HUES48 (cell line): ENCODE results near the gene FAM24A.
"Not testable (repeated sequence)": the region's sequence is repeated elsewhere in the genome, so short reads cannot be mapped to it uniquely, and the experiment has no call there.

Experiments
- H3K27ac ChIP-seq: one replicate; pipeline ENCODE4 v1.7.0; 2013; ENCODE audit warnings: low read depth, low read length, inconsistent platforms
- H3K27me3 ChIP-seq: 2 replicates; pipeline ENCODE4 v1.6.1; 2013; ENCODE audit warnings: mild to moderate bottlenecking, low read length; ENCODE audit not compliant: control insufficient read depth, insufficient read depth
- H3K36me3 ChIP-seq: 2 replicates; pipeline ENCODE4 v1.6.1; 2013; ENCODE audit warnings: low read length; ENCODE audit not compliant: control insufficient read depth, insufficient read depth
- H3K4me1 ChIP-seq: 2 replicates; pipeline ENCODE4 v1.6.1; 2013; ENCODE audit warnings: mild to moderate bottlenecking, low read length; ENCODE audit not compliant: control insufficient read depth, insufficient read depth
- H3K4me3 ChIP-seq: 2 replicates; pipeline ENCODE4 v1.5.1; 2013; ENCODE audit warnings: mild to moderate bottlenecking, low read depth, low read length
- H3K9ac ChIP-seq: 2 replicates; pipeline ENCODE4 v1.6.1; 2013; ENCODE audit warnings: mild to moderate bottlenecking, low read depth, low read length, moderate library complexity
- H3K9me3 ChIP-seq: 2 replicates; pipeline ENCODE4 v1.6.1; 2013; ENCODE audit warnings: low read length; ENCODE audit not compliant: control insufficient read depth, insufficient read depth

FAM24A gene, protein sequence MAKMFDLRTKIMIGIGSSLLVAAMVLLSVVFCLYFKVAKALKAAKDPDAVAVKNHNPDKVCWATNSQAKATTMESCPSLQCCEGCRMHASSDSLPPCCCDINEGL

DNA sequence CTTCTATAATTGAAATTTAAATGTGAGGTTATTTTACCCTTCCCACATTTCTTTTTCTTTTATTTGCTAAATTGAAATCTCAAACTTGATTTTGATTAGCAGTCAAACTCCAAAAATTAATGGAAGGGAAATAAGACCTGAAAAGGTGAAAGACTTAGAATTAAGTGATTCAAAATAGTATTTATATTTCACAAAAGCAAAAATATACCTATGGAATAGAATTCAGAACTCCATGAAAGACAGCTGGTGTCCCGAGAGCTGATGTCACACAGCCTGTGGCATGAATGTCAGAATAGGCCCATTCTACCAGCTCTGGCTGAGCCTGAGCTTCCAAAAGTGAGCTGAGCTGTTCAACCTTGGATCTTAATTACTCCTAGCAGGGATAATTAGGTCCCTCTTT, at the start of gene FAM24A:
Gene FAM24A (plus strand): TSS at position 301 of the 400 bp plus-strand sequence. CDS start 1,025 bp downstream, outside the sequence.
- H3K4me1 ChIP-seq, result no peaks in the 10 kb centered on the region
- 0 out of 2 replicates have a peak, but pooled peaks cover 4% of the 10 kb centered on the region for H3K27me3 ChIP-seq
- no peak within 1 kb of the TSS for H3K9ac ChIP-seq
- H3K9me3 ChIP-seq, result no peaks in the 10 kb centered on the region
- H3K27ac ChIP-seq, result no peak within 1 kb of the TSS
- no peaks in the 10 kb centered on the region for H3K36me3 ChIP-seq
- no peak within 1 kb of the TSS for H3K4me3 ChIP-seq

DNA sequence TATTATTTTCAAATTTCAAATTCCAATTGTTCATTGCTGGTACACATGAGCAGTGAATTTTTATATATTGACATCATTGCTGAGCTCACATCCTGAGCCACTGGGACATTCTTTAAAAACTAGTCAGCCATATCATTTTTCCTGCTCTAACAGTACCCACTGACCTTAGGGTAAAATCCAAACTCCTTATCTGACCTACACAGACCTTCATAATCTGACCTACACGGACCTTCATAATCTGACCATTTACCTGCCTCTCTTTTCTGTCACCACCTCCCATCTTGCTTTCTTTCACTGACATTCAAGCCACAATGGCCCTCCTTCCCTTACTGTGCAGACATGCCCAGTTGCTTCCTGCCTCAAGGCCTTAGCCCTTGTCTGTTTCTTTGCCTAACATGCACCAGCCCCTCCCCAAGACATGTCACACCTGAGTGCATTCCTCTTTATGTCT, 48.7 kb upstream of the FAM24A start:
- no peak overlapping the region for H3K9ac ChIP-seq
- H3K27ac ChIP-seq, result no peak overlapping the region
- peaks cover 8% of the 10 kb centered on the region for H3K9me3 ChIP-seq
- no peaks in the 10 kb centered on the region for H3K27me3 ChIP-seq
- no peaks in the 10 kb centered on the region for H3K36me3 ChIP-seq
- H3K4me1 ChIP-seq, result no peaks in the 10 kb centered on the region
- no peak overlapping the region for H3K4me3 ChIP-seq

DNA sequence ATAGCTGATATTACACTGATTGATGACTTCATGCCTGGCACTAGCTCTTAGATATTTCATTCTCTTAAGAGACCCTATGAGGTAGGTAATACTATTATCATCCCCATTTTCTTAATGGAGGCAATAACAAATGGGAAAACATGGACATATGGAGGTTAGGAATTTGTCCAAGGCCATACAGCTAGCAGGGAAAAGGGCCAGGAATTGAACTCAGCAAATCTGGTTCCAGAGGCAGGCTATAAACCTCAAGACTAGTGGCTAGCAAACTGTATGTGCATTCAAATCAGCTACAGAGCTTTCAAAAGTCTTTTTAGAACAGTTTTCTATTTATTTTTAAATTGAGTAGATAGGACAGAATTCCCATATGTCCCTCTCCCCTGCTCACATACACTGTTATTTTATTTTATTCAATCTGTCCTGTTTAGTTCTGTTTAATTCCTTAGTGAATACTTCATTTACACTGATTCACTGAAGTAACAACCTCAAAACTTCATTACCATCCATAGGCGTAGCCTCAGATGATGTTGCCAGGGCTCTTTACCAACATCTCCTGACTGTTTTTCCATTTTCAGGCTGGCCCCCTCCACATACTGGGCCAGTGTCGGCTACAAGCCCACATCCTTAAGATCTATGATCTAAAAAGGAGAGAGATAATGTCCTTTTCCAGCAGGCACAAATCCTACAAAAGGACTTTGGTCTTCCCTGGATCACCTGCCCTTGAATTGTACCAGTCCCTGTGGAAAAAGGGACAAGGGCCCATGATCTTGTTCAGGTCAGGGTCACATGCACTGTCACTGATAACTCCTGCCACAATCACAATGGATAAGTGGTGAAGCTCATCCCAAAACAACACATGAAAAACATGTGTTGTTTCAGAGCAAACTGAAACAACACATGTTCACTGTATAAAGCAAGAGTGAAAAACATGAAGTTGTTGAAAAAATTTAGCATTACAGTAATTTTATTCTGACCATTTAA, 46.9 kb upstream of the FAM24A start:
- Histone ChIP-seq H3K27ac (no peak overlapping the region), H3K36me3 (no peaks in the 10 kb centered on the region), H3K4me1 (no peaks in the 10 kb centered on the region), H3K4me3 (no peak overlapping the region), H3K27me3 (no peaks in the 10 kb centered on the region), H3K9me3 (peaks cover 12% of the 10 kb centered on the region), H3K9ac (no peak overlapping the region)

DNA sequence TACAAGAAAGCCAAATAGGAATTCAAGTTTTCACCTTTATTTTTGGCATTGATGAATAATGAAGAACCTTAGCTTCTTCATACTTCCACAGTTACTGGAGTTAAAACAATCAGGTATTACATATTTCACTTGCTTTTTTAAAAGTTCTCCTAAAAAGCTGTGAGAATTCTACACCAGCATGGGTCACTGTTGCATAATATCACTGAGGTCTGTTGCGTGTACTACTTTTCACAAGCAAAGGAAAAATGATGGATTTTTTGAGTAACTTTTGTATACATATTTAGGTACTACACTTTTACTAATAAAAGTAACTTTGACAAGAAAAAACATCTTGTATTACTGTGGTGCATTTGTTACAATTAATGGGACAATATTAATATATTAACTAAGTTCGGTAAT, 46.2 kb upstream of the FAM24A start:
- no peaks in the 10 kb centered on the region for H3K4me1 ChIP-seq
- no peak overlapping the region for H3K9ac ChIP-seq
- peaks cover 12% of the 10 kb centered on the region for H3K9me3 ChIP-seq
- H3K4me3 ChIP-seq, result no peak overlapping the region
- H3K36me3 ChIP-seq, result no peaks in the 10 kb centered on the region
- no peak overlapping the region for H3K27ac ChIP-seq
- no peaks in the 10 kb centered on the region for H3K27me3 ChIP-seq

DNA sequence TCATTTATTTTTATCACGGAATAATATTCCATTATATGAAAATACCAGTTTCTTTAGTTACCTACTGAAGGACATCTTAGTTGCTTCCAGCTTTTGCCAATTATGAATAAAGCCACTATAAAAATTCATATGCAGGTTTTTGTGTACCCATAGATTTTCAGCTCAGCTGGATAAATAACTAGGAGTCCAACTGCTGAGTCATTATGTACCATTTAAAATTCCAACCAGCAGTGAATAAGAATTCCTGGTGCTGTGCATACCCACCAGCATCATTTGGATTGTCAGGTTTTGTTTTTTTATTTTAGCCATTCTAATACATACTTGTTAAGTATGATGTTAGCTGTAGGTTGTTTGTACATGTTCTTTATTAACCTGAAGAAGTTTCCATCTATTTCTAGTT, 45.5 kb upstream of the FAM24A start:
- Histone ChIP-seq H3K4me3 (no peak overlapping the region), H3K9ac (no peak overlapping the region), H3K9me3 (peaks cover 12% of the 10 kb centered on the region), H3K27me3 (no peaks in the 10 kb centered on the region), H3K27ac (no peak overlapping the region), H3K4me1 (no peaks in the 10 kb centered on the region), H3K36me3 (no peaks in the 10 kb centered on the region)

DNA sequence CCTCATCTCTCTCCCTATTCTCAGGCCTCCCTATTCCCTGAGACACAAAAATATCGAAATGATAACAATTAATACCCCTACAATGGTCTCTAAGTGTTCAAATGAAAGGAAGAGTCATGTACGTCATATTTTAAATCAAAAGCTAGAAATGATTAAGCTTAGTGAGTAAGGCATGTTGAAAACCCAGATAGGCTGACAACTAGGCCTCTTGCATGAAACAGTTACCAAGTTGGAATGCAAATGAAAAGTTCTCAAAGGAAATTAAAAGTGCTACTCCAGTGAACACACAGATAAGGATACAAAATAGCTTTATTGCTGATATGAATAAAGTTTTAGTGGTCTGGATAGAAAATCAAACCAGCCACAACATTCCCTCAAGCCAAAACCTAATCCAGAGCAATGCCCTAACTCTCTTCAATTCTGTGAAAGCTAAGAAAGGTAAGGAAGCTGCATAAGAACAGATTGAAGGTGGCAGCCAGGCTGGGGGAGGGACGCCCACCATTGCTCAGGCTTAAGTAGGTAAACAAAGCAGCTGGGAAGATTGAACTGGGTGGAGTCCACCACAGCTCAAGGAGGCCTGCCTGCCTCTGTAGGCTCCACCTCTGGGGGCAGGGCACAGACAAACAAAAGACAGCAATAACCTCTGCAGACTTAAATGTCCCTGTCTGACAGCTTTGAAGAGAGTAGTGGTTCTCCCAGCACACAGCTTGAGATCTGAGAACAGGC, 43.5 kb upstream of the FAM24A start:
- peaks cover 12% of the 10 kb centered on the region for H3K9me3 ChIP-seq
- H3K4me3 ChIP-seq, H3K9ac ChIP-seq, H3K36me3 ChIP-seq, H3K27me3 ChIP-seq, H3K4me1 ChIP-seq, H3K27ac ChIP-seq: not testable (repeated sequence)

DNA sequence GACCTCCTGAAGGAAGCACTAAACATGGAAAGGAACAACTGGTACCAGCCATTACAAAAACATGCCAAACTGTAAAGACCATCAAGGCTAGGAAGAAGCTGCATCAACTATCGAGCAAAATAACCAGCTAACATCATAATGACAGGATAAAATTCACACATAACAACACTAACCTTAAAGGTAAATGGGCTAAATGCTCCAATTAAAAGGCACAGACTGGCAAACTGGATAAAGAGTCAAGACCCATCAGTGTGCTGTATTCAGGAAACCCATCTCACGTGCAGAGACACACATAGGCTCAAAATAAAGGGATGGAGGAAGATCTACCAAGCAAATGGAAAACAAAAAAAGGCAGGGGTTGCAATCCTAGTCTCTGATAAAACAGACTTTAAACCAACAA, 41.6 kb upstream of the FAM24A start:
- H3K4me3 ChIP-seq, H3K9ac ChIP-seq, H3K4me1 ChIP-seq, H3K27ac ChIP-seq, H3K36me3 ChIP-seq, H3K27me3 ChIP-seq: not testable (repeated sequence)
- peaks cover 12% of the 10 kb centered on the region for H3K9me3 ChIP-seq

DNA sequence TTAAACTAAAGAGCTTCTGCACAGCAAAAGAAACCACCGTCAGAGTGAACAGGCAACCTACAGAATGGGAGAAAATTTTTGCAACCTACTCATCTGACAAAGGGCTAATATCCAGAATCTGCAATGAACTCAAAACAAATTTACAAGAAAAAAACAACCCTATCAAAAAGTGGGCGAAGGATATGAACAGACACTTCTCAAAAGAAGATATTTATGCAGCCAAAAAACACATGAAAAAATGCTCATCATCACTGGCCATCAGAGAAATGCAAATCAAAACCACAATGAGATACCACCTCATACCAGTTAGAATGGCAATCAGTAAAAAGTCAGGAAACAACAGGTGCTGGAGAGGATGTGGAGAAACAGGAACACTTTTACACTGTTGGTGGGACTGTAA, 38.5 kb upstream of the FAM24A start:
- H3K27ac ChIP-seq, H3K4me3 ChIP-seq, H3K9ac ChIP-seq: not testable (repeated sequence)

DNA sequence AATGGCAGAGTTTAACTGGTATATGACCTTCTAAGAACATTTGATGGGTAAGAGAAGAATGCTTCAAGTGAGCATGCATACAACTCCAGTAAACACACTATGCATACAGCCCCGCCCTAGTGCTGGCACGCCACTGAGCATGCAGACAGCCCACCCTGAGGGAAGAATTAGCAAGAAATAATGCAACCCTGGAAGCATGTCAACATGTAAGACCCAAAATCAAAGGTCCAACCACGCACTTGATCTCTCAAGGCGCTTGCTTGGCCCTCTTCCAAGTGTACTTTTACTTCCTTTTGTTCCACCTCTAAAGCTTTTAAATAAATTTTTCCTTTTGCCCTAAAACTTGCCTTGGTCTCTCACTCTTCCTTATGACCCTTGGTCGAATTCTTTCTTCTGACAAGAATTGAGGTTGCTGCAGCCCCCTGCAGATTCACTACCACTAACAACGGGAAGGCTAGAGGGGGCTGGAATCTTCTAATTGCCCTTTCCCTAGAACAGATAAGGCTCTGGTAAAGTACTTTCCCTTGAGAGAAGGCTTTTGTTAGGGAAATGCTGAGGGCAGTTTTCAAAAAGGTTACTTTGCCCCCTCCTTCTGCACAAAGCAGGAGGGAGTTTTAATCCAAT, 34.5 kb upstream of the FAM24A start:
- H3K9ac ChIP-seq, result peak overlapping the region; percentile 59
- H3K27ac ChIP-seq, result peak overlapping the region; percentile 95

More for the DNA sequence above, 38.5 kb upstream of the FAM24A start:
- H3K36me3 ChIP-seq, H3K9me3 ChIP-seq, H3K27me3 ChIP-seq: not testable (repeated sequence)
- H3K4me1 ChIP-seq, result peaks cover 38% of the 10 kb centered on the region

DNA sequence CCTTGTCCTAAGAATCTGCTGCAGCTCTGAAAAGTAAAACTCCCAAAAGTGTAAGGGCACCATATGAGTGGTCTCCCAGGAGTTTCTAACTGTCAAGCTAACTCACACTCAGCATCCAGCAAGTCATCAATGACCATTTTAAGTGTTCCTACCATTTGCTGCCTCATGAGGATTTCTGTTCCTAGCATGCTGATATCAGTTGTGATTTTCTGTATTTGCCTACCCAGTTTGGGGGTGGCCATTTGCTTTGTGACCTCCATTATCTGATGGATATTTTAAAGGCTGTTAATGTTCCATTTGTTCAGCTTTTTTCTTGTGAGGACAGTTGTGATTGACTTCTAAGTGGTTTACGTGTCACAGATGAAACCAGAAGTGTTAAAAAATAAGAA, 33.9 kb upstream of the FAM24A start:
- Histone ChIP-seq H3K9me3 (no peaks in the 10 kb centered on the region), H3K9ac (peak overlapping the region; percentile 59), H3K4me1 (peaks cover 55% of the 10 kb centered on the region), H3K27ac (peak overlapping the region; percentile 95), H3K4me3 (peak overlapping the region; percentile 15; the same call in 1 of the 2 replicates), H3K27me3 (peaks cover 26% of the 10 kb centered on the region), H3K36me3 (no peaks in the 10 kb centered on the region)

More for the DNA sequence above, 34.5 kb upstream of the FAM24A start:
- peak overlapping the region; percentile 42 for H3K4me3 ChIP-seq
- H3K27me3 ChIP-seq, result peaks cover 23% of the 10 kb centered on the region
- no peaks in the 10 kb centered on the region for H3K36me3 ChIP-seq
- peaks cover 55% of the 10 kb centered on the region for H3K4me1 ChIP-seq
- H3K9me3 ChIP-seq, result no peaks in the 10 kb centered on the region
